Kidney epithelial cell (primary cell): ENCODE data around the gene DMRTC2. TPM values are rescaled to one million over a fixed set of nuclear protein-coding genes. Genes with fewer than 3 reads are reported as not detected.

ENCODE experiments used
- DNase-seq: peaks from one replicate; pipeline ENCODE4 v3.0.0-alpha.2; 2010; ENCODE audit warnings: low read depth
- H3K27me3 ChIP-seq: 2 replicates; pipeline ENCODE4 v1.6.0; 2011; ENCODE audit warnings: low read length; ENCODE audit not compliant: control insufficient read depth, insufficient read depth
- H3K36me3 ChIP-seq: 2 replicates; pipeline ENCODE4 v1.5.1; 2011; ENCODE audit warnings: low read length; ENCODE audit not compliant: control insufficient read depth, insufficient read depth
- H3K4me3 ChIP-seq: 2 replicates; pipeline ENCODE4 v1.5.1; 2011; ENCODE audit warnings: low read depth, mild to moderate bottlenecking, control low read depth, low read length
- total RNA-seq: library from RNA; depleted of rRNA; stranded (reverse); fragments of >200 nt; gene quantifications from 2 replicates; pipeline ENCODE4 v1.2.3, GENCODE V29; 2015
- TF ChIP-seq, protein P1 (sequence below): IDR thresholded peaks from 2 replicates; pipeline ENCODE4 v1.5.1; 2011; ENCODE audit warnings: mild to moderate bottlenecking, moderate library complexity, low read length, control low read depth, inconsistent platforms; ENCODE audit not compliant: insufficient read depth, poor library complexity, severe bottlenecking

DMRTC2 gene
- total RNA-seq, 1 donor from 2014 or later: not detected

DNA sequence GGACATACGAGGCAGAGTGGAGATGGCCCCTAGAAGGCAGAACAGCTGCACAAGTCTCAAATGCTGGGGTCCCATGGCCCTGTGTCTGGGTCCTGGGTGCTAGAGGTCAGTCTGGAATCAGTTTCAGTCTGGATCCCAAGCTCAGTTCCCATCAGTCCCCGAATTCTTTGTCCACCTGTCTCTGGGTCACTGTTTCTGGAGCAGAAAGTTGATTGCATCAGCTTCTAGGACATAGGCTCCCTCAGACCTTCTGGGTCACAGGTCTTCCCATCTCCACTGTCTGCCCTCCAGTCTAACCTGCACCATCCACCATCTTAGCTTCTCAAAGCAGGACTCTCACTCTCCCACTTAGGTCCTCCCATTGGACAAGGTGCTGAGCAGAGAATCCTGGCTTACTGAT, 5.6 kb upstream of the DMRTC2 start:
- Histone ChIP-seq H3K36me3 (no peaks in the 10 kb centered on the region), H3K4me3 (no peak overlapping the region), H3K27me3 (peaks cover 15% of the 10 kb centered on the region)
- TF ChIP-seq, protein P1, sequence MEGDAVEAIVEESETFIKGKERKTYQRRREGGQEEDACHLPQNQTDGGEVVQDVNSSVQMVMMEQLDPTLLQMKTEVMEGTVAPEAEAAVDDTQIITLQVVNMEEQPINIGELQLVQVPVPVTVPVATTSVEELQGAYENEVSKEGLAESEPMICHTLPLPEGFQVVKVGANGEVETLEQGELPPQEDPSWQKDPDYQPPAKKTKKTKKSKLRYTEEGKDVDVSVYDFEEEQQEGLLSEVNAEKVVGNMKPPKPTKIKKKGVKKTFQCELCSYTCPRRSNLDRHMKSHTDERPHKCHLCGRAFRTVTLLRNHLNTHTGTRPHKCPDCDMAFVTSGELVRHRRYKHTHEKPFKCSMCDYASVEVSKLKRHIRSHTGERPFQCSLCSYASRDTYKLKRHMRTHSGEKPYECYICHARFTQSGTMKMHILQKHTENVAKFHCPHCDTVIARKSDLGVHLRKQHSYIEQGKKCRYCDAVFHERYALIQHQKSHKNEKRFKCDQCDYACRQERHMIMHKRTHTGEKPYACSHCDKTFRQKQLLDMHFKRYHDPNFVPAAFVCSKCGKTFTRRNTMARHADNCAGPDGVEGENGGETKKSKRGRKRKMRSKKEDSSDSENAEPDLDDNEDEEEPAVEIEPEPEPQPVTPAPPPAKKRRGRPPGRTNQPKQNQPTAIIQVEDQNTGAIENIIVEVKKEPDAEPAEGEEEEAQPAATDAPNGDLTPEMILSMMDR: no peak
- DNase-seq: no peak

DNA sequence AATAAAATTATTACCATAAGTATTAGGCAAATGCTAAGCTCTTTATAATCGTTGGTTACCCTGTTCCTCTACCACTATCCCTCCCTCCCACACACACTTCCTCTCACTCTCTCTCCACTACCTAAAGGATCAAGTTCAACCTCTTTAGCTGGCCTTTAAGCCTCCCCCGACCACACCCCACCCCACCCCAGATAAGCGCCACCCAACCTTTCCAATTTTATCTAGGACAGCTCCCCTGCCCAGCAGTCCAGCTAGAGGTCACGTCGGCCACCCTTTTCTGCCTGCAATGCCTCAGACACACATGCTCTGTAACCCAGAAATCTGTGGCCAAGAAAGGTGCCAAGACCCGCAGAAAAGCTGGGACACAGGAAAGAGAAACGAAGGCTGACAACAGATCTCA, 1.5 kb upstream of the DMRTC2 start:
- peaks cover 6% of the 10 kb centered on the region for H3K27me3 ChIP-seq
- no peak for DNase-seq
- no peak overlapping the region for H3K4me3 ChIP-seq
- TF ChIP-seq, protein P1: no peak
- H3K36me3 ChIP-seq: no peaks in the 10 kb centered on the region

DNA sequence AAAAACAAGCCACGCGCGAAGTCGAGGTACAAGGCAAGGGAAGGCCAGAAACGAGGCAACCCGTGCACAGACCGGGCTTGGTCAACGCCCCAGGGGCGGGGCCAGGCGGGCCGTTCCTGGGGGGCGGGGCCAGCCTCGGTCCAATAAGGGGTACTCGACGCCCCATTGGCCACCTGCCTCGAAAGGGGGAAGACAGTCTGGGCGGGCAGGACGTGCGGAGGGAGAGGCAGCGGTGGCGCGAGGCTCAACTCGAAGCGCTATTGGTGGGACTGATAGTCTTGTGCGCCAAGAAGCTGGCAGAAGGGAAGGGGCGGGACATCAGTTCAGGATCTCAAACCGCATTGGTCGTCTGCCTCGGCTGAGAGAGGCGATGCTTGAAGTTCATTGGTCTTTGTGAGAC, 241 bp upstream of the DMRTC2 start, which contains the start of gene LYPD4:
LYPD4 (minus strand) TSS at position 83 of the 400 bp plus-strand sequence. CDS start 5,398 bp downstream, outside the sequence.
- H3K4me3 ChIP-seq: no peak within 1 kb of the TSS
- DNase-seq: no peak
- no peaks in the 10 kb centered on the region for H3K27me3 ChIP-seq
- no peaks in the 10 kb centered on the region for H3K36me3 ChIP-seq
- TF ChIP-seq, protein P1: no peak

DNA sequence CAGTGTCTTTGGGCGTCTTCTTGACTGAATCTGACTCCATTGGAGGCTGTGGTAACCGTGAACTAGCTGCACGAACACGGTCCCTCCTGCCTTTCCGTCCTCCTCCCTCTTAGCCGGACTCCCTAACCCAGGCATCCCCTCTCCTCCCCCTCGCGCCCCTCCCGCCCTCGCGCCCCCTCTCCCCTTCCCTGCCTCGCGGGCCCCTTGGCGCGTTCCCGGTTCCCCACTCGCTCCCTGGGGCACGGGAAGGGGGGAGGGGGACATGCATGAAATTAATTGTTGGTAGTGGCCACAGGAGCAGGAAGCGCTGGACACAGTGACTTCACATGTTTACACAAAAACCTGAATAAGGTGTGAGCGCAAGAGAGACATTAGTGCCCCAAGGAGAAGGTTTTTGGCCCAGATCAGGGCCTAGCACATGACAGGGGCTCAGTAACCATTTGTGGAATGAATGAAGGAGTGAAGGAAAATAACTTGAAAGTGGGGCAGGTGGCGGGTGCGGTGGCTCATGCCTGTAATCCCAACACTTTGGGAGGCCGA, 279 bp downstream of the DMRTC2 start:
- no peak for DNase-seq
- Histone ChIP-seq H3K36me3 (no peaks in the 10 kb centered on the region), H3K27me3 (no peaks in the 10 kb centered on the region), H3K4me3 (no peak overlapping the region)
- TF ChIP-seq, protein P1: no peak

DNA sequence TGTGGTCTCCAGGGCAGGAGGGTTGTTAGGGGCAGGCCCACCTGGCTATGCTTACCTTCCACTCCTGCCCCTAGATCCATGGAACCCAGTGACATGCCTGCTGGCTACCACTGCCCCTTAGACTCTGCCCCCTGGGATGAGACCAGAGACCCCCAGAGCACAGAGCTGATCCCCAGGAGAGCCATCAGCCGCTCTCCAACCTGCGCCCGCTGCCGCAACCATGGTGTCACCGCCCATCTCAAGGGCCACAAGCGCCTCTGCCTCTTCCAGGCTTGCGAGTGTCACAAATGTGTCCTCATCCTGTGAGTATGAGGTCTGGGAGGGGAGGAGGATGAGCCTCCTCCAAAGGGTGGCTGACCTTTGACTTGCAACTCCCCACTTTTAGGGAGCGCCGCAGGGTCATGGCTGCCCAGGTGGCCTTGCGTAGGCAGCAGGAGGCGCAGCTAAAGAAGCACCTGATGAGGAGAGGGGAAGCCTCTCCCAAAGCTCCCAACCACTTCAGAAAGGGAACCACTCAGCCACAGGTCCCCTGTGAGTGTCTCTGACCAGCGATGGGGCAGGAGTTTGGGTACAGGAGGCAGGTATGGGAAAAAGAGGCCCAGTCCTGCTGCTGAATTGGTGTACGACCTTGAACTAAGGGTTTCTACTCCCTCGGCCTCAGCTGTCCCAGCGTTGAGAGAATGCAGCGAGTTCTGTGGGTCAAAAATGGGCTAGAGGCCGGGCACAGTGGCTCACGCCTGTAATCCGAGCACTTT, 2.7 kb downstream of the DMRTC2 start:
- Histone ChIP-seq H3K4me3 (no peak overlapping the region), H3K27me3 (peaks cover 5% of the 10 kb centered on the region), H3K36me3 (no peaks in the 10 kb centered on the region)
- no peak for DNase-seq
- TF ChIP-seq, protein P1: no peak
